SK-N-MC (cell line): ENCODE data around the gene NLGN1.

Experiments
- EZH2 ChIP-seq: fragments of 200-600 bp; sonication (generic); IDR thresholded peaks from one replicate; pipeline ENCODE4 v1.6.1; 2017; ENCODE audit warnings: antibody characterized with exemption
- POLR2AphosphoS5 ChIP-seq: IDR thresholded peaks from 2 replicates; pipeline ENCODE4 v1.6.1; 2012; ENCODE audit warnings: mild to moderate bottlenecking, low read depth, low read length, borderline replicate concordance

DNA sequence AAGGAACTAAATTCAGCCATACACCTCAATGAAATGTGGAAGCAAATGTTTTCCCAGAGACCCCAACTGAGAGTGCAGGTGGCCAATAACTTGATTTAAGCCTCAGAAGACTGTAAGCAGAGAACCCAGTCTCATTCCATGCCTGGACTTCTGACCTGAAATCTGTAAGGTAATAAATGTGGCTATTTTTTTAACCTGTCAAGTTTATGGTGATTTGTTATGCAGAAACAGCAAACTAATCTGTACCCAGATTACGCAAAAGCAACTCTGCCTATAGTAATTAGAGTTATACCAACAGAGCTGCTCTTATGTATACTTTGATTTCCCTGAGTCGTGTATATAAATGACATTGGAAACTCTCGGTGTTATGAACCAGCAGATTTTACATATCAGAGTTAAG is 927.6 kb downstream of the NLGN1 start:
- TF ChIP-seq POLR2AphosphoS5 = no peak
- TF ChIP-seq EZH2 = no peak
